Stimulated activated memory B cell treated with anti-CD40 and anti-IgM and Interleukin-4, amounts not matched to agents 10 μg/mL and 1 μg/mL and 100 μg/mL, for 72 hours (primary cell): ENCODE measurements around the gene CDX1.

ENCODE experiments used
- ATAC-seq: fragments of 150-1000 bp; cut with Tn5 transposase; 2 replicates; pipeline ENCODE4 v1.10.0; 2021
- H3K27ac Mint-ChIP-seq: one replicate; pipeline ENCODE4 v1.8.0; 2022; ENCODE audit warnings: mild to moderate bottlenecking, mixed read lengths
- H3K27me3 Mint-ChIP-seq: one replicate; pipeline ENCODE4 v1.8.0; 2022; ENCODE audit warnings: mixed read lengths
- H3K36me3 Mint-ChIP-seq: one replicate; pipeline ENCODE4 v1.8.0; 2022; ENCODE audit warnings: mixed read lengths
- H3K4me1 Mint-ChIP-seq: one replicate; pipeline ENCODE4 v1.8.0; 2022; ENCODE audit warnings: mixed read lengths
- H3K4me3 Mint-ChIP-seq: one replicate; pipeline ENCODE4 v1.8.0; 2022; ENCODE audit warnings: mild to moderate bottlenecking, moderate library complexity, mixed read lengths
- H3K9me3 Mint-ChIP-seq: one replicate; pipeline ENCODE4 v1.8.0; 2022; ENCODE audit warnings: mixed read lengths

Gene CDX1

DNA sequence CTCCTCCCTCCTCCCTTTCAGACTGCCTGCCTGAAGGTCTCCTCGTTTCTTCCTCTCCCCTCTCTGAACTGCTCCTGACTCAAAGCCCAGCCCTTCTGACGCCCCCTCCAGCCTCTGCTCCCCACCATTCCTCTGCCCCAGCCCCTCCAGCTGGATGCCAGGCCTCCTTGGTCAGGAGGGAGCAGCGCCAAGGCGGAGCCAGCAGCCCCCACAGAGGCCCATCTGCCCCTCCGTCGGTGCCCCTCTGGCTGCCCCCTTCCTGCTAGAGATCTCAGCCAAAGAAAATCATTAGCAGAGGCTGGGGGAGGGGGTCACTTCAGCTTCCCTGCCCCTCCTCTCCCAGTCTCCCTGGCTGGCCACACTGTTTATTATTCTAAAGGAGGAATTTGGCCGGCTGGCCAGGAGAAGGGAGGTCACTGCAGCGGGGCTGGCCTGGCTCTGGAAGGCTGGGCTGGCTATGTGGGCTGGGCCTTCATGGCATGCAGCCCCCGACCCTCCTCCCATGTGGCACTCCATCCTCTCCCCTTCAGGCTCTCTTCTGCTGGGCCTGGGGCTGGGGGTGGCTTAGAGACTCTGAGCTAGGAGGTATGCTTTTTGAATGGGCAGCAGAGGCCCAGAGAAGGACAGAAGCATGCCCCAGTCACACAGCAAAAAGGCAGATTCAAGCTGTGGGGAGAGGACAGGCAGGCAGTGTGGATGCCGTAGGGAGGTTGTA, 27.9 kb upstream of the CDX1 start:
- Mint-ChIP-seq H3K4me3 (no peak overlapping the region), H3K27me3 (peaks cover 9% of the 10 kb centered on the region), H3K27ac (no peak overlapping the region), H3K36me3 (no peaks in the 10 kb centered on the region), H3K9me3 (no peaks in the 10 kb centered on the region), H3K4me1 (no peaks in the 10 kb centered on the region)
- ATAC-seq: no peak

DNA sequence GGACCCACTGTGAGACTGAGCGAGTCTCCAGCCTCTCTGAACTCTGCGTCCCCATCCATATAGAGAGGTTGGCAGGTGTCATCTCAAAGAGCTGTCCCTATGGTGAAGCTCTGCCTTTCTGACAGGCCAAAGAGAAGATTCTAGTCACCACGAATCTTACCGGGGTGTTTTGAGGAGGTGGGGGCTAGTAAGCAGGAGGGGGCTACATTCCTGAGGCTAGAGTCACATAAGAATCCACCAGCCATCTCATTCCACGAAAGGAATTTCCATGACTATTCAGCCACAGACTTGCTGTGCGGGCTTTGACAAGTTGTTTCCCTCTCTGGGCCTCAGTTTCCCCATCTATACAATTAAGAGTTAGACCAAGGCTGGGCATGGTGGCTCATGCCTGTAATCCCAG, 27.2 kb upstream of the CDX1 start:
- peaks cover 9% of the 10 kb centered on the region for H3K27me3 Mint-ChIP-seq
- no peak for ATAC-seq
- H3K36me3 Mint-ChIP-seq: no peaks in the 10 kb centered on the region
- H3K4me1 Mint-ChIP-seq: peaks cover 3% of the 10 kb centered on the region
- no peak overlapping the region for H3K4me3 Mint-ChIP-seq
- H3K9me3 Mint-ChIP-seq: no peaks in the 10 kb centered on the region
- H3K27ac Mint-ChIP-seq: no peak overlapping the region

- Mint-ChIP-seq H3K27ac (no peak overlapping the region), H3K9me3 (no peaks in the 10 kb centered on the region)
These were observed 25.7 kb upstream of the CDX1 start for GRCh38 chr5:150140830-150141229.

GRCh38 chr5:150141544-150142184, 24.9 kb upstream of the CDX1 start:
- H3K27me3 Mint-ChIP-seq: peaks cover 9% of the 10 kb centered on the region
- no peak overlapping the region for H3K4me3 Mint-ChIP-seq
- H3K36me3 Mint-ChIP-seq: no peaks in the 10 kb centered on the region
- H3K4me1 Mint-ChIP-seq: peaks cover 5% of the 10 kb centered on the region
- H3K9me3 Mint-ChIP-seq: no peaks in the 10 kb centered on the region
- no peak overlapping the region for H3K27ac Mint-ChIP-seq
- ATAC-seq: no peak

More at GRCh38 chr5:150140830-150141229, 25.7 kb upstream of the CDX1 start:
- no peak for ATAC-seq
- Mint-ChIP-seq H3K27me3 (peaks cover 9% of the 10 kb centered on the region), H3K4me1 (peaks cover 5% of the 10 kb centered on the region), H3K4me3 (no peak overlapping the region), H3K36me3 (no peaks in the 10 kb centered on the region)

DNA sequence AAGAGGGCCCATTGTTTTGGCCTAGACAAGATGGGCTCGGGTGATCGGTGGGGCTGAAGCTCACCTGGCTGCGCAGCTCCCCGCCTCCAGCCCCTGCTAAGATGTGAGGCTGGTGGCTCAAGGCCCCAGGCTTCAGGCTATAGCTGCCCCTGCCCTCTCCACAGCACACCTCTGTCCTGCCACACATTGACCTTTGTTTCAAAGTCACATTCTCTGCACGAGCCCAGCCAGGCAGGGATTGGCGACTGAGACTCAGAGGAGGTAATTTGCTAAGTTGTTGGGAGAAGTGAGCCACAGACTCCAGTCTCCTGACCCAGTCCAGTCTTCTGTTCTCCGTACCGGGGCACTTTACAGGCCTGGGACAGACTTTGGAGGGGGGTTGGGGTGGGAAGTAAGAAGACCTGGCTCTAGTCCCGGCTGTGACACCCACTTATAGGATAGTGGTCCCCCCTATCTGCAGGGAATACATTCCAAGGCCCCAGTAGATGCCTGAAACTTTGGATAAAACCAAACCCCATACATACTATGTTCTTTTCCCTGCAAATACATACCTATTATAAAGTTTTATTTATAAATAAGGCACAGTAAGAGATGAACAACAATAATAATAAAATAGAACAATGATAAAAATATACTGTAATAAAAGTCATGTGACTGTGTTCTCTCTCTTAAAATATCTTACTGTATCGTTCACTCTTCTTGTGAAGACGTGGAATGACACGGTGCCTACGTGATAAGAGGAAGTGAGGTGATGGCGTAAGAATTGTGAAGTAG, 24.2 kb upstream of the CDX1 start:
- Mint-ChIP-seq H3K4me3 (no peak overlapping the region), H3K9me3 (no peaks in the 10 kb centered on the region), H3K36me3 (no peaks in the 10 kb centered on the region), H3K27me3 (peaks cover 7% of the 10 kb centered on the region), H3K27ac (no peak overlapping the region), H3K4me1 (peaks cover 5% of the 10 kb centered on the region)
- no peak for ATAC-seq

DNA sequence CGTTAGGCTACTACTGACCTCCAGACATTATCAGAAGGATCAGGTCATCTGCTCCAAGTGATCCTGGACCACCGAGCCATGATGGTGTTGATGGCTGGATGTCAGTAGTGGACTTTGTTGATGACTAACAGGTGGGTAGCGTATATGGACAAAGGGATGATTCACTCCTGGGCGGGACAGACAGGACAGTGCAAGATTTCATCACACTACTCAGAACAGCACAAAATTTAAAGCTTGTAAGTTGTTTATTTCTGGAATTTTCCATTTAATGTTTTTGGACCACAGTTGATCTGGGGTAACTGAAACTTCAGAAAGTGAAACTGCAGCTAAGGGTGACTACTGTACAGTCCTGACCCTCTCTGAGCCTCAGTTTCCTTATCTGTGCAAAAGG, 23.6 kb upstream of the CDX1 start:
- Mint-ChIP-seq H3K4me3 (no peak overlapping the region), H3K9me3 (no peaks in the 10 kb centered on the region), H3K4me1 (peaks cover 5% of the 10 kb centered on the region), H3K36me3 (no peaks in the 10 kb centered on the region), H3K27ac (no peak overlapping the region), H3K27me3 (peaks cover under 1% of the 10 kb centered on the region)
- ATAC-seq: no peak

DNA sequence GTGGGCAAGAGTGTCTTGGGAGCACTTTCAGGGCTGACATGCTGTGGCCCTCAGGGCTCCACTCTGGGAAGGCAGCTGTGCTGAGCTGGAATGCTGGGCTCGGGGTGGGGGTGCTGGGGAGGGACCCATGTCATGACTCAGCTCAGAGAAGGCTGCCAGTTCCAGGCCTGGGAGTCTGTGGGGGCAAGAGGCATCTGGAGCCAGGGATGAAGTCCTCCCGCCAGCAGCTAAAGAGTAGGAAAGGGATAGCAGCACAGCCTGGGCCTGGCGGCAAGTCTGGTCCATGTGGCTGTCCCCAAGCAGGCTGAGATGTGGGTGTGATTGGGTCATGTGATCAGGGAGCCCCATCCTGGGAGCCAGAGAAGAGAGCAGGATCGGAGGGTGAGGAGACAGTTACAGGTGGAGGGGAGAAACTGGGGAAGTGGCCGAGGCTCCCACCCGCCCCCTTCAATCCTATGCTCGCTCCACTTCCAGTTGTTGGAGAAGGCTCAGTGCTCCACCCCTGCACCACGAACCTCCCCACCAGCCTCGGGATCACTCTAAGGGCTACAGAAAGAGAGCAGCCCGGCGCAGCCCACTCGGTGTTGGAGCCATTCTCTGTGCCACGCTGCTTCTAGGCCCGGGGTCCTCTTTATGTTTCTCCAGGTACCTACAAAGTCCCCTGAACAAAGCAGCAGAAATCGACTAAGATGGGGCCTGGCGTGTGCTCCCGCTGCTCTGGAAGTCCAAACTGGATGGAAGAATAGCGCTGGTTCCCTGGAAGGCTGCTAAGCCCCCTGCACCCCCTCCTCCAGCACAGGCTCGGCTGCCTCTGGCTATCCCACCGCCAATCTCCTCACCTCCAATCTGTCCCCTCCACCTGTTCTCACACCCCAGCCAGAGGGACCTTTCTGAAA, 23.0 kb upstream of the CDX1 start:
- no peaks in the 10 kb centered on the region for H3K9me3 Mint-ChIP-seq
- peaks cover 4% of the 10 kb centered on the region for H3K27me3 Mint-ChIP-seq
- ATAC-seq: no peak
- peak overlapping the region; percentile 6 for H3K27ac Mint-ChIP-seq
- H3K4me1 Mint-ChIP-seq: peaks cover 5% of the 10 kb centered on the region
- no peak overlapping the region for H3K4me3 Mint-ChIP-seq
- no peaks in the 10 kb centered on the region for H3K36me3 Mint-ChIP-seq

DNA sequence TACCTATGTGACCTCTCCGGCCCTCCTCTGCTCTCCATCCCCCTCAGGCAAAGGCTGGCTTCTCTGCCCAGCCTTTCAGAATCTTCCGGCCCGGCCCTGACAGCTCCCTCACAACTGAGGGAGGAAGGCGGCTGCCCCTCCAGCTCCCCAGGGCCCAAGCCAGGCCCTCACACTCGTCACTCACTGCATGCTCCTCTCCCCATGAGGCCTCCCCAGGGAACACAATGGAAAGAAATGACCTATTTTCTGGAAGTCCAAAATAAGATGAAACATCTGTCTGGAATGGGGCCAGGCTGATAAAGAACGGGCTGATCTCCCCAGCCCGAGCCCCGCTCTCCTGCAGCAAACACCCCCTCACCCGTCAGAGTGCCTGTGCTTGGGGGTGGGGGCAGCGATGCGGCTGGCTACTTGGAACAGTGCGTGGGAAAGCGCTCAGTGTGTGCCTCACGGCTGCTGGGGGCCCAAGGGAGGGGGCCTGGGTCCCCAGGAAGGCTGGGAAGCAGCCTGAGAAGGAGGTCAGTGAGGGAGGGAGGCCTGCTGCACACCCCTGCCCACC, 22.3 kb upstream of the CDX1 start:
- H3K27ac Mint-ChIP-seq: peak overlapping the region; percentile 6
- no peak for ATAC-seq
- H3K4me1 Mint-ChIP-seq: peaks cover 5% of the 10 kb centered on the region
- H3K36me3 Mint-ChIP-seq: no peaks in the 10 kb centered on the region
- H3K9me3 Mint-ChIP-seq: no peaks in the 10 kb centered on the region
- peaks cover 9% of the 10 kb centered on the region for H3K27me3 Mint-ChIP-seq
- no peak overlapping the region for H3K4me3 Mint-ChIP-seq

GRCh38 chr5:150144879-150145278, 21.7 kb upstream of the CDX1 start:
- Mint-ChIP-seq H3K4me3 (no peak overlapping the region), H3K27me3 (peaks cover 9% of the 10 kb centered on the region), H3K27ac (no peak overlapping the region), H3K4me1 (peaks cover 5% of the 10 kb centered on the region), H3K9me3 (no peaks in the 10 kb centered on the region), H3K36me3 (no peaks in the 10 kb centered on the region)
- no peak for ATAC-seq

- no peak for ATAC-seq
- Mint-ChIP-seq H3K27ac (no peak overlapping the region), H3K27me3 (peaks cover 9% of the 10 kb centered on the region), H3K36me3 (no peaks in the 10 kb centered on the region), H3K4me3 (no peak overlapping the region), H3K4me1 (peaks cover 5% of the 10 kb centered on the region), H3K9me3 (no peaks in the 10 kb centered on the region)
These were observed 20.3 kb upstream of the CDX1 start for GRCh38 chr5:150146235-150146634.

- peaks cover 5% of the 10 kb centered on the region for H3K4me1 Mint-ChIP-seq
- H3K9me3 Mint-ChIP-seq: no peaks in the 10 kb centered on the region
- no peak overlapping the region for H3K27ac Mint-ChIP-seq
- H3K36me3 Mint-ChIP-seq: no peaks in the 10 kb centered on the region
- ATAC-seq: no peak
- H3K27me3 Mint-ChIP-seq: peaks cover 9% of the 10 kb centered on the region
- H3K4me3 Mint-ChIP-seq: no peak overlapping the region
These were observed 19.5 kb upstream of the CDX1 start for GRCh38 chr5:150146862-150147601.

DNA sequence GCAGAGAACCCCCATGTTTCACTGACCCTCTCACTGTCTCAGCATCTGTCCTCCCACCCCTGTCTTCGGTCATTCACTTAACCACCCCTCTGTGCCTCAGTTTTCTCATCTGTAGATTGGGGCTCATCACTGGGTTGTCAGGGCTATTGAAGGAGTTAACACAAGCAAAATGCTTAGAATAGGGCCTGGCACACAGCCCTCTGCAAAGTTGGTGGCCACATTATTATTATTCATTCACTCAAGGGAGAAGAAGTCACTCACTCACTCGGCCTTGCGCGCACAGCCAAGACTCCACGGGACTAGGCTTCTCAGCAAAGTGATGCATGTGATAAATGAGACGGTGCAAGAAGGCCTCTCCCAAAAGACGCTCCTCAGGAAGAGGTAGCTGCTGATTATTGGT, 18.9 kb upstream of the CDX1 start:
- H3K4me1 Mint-ChIP-seq: peaks cover 5% of the 10 kb centered on the region
- ATAC-seq: no peak
- no peaks in the 10 kb centered on the region for H3K9me3 Mint-ChIP-seq
- no peak overlapping the region for H3K4me3 Mint-ChIP-seq
- no peak overlapping the region for H3K27ac Mint-ChIP-seq
- H3K36me3 Mint-ChIP-seq: no peaks in the 10 kb centered on the region
- peaks cover 9% of the 10 kb centered on the region for H3K27me3 Mint-ChIP-seq

GRCh38 chr5:150148117-150148927, 18.3 kb upstream of the CDX1 start:
- no peak overlapping the region for H3K4me3 Mint-ChIP-seq
- no peaks in the 10 kb centered on the region for H3K9me3 Mint-ChIP-seq
- ATAC-seq: no peak
- no peak overlapping the region for H3K27ac Mint-ChIP-seq
- peaks cover 9% of the 10 kb centered on the region for H3K27me3 Mint-ChIP-seq
- H3K36me3 Mint-ChIP-seq: no peaks in the 10 kb centered on the region
- peaks cover 5% of the 10 kb centered on the region for H3K4me1 Mint-ChIP-seq
